GM19239 (cell line): ENCODE data around the gene MARK3.

Experiments
- DNase-seq: peaks from one replicate; pipeline ENCODE4 v3.0.0; 2011; ENCODE audit warnings: low spot score; ENCODE audit not compliant: insufficient read length
- FAIRE-seq: peaks from 2 replicates; lab custom pipeline; 2011; peaks lifted over from hg19 to GRCh38; lab: Jason Lieb, UNC

MARK3 gene

DNA sequence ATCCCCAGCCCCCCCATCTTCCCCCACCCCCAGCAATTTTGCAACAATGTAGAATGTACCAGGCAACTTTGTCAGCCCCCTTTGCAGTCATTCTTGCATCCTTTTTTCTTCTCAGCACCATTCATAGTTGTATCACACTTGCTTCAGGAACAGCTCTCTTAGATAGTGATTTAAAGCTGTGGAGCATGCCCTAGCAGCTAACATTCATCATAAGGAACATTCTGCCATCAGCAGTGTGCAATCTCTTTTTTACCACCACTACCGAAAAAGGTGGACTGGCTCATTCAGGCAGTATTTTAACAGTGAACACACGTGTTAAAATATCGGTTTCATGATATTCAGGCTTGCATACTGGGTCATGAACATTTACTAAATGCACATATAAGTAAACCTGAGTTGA lies 45.1 kb downstream of the MARK3 start:
- FAIRE-seq (no peak), DNase-seq (no peak)

DNA sequence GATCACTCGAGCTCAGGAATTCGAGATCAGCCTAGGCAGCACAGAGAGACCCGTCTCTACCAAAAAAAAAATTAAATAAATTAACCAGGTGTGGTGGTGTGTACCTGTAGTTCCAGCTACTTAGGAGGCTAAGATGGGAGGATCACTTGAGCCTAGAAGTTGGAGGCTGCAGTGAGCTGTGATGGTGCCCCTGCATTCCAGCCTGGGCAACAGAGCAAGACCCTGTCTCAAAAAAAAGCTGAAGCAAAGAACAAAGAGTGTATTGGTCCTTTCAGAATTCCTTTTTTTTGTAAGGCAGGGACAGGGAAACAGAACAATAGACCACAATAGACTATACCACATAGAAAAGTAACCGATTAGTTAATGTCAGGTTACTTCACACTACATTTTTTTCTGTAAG lies 47.4 kb downstream of the MARK3 start:
- no peak for DNase-seq
- no peak for FAIRE-seq

DNA sequence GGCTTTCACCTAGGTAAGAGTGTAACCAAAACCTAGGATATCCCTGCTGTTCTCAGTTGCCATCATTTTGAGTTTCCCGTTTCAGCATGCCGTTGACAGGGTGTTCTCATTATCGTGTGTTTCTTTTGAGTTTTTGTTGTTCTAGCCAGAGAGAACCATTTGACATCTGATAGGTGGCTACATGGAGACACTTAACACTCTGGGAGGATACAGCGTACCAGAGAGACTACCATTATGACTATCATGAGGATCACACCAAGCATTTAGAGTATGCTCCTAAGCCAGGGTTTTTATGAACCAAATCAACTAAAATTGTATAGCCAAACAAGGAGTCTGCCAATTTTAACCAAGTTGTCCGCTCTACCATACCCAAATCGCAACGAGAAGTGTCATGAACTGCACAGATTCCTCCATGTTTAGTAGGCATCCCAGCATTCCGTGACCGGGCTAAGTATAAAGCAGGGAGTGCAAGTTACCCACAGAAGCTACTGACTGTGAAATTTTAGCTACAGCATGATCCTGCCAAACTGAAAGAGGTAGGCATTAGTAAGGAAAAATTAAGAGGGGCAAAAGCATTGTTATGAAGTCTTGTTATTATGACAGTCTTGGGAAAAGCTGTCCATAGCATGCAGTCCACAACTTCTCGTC lies 48.8 kb downstream of the MARK3 start:
- no peak for DNase-seq
- FAIRE-seq: no peak

DNA sequence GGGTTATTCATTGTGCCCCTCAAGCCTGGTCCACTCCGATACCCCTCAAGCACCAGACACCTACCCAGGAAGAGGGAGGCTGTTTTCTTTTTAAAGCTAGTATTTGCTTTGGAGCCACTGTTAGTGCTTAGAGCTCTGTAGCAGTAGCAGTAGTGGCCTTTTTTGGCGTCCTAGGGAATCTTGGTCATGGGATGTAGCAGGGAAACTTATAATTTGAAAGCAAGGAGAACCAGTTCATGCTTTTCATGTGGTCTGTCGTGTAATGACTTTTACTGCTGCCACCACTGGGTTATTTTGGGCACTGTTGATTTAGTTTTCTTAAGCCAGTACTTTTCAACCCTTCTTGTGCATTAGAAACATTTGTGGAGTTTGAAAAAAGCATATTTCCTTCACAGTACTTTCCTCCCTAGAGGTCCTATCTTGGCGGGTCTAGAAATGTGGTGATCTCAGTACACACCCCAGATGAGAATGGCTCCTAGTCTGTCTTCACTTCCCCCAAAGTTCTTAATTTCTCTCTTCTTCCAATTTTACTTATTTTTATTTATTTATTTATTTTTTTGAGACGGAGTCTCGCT lies 49.7 kb downstream of the MARK3 start:
- no peak for DNase-seq
- no peak for FAIRE-seq

DNA sequence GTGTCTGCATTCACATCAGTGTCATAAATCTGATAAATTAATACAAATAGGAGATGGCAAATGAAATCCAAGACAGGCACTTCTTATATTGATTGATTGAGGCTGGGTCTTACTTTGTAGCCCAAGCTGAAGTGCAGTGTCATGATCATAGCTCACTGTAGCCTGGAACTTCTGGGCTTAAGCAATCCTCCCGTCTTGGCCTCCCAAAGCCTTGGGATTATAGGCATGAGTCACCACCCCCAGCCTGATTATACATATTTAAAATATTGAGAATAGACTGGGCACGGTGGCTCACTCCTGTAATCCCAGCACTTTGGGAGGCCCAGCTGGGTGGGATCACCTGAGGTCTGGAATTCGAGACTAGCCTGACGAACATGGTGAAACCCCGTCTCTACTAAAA lies 51.3 kb downstream of the MARK3 start:
- DNase-seq (no peak), FAIRE-seq (no peak)

DNA sequence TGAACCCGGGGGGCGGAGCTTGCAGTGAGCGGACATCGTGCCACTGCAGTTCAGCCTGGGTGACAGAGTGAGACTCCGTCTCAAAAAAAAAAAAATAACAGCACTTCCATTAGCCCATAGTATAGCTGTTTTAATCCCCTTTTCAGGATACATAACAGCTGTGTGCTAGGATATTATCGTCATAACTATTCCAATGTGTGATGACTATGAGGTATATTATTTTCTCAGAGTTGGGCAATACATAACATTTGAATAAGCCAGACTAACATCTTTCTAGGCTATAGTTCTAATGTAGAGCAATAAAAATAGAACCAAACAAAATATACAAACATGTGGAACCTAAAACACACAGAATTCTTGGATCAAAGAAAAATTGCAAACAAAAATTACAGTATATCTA lies 57.1 kb downstream of the MARK3 start:
- DNase-seq: no peak
- FAIRE-seq: no peak

DNA sequence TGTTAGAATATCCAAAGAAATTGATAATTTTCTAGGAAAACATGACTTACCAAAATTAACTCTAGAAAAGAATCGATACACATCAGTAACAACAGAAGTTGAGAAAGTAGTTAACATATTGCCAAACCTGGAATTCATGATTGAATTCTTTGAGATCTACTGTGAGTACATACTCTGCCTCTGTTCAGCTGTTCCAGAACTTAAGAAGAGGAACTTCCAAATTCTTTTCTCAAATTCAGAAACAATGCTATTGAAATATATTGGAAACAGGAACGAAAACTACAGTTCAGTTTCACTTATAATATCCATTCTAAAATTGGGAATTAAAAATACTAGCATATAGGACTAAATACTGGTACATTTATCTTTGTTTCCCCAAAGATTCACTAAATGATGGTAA lies 57.9 kb downstream of the MARK3 start:
- FAIRE-seq: no peak
- no peak for DNase-seq

DNA sequence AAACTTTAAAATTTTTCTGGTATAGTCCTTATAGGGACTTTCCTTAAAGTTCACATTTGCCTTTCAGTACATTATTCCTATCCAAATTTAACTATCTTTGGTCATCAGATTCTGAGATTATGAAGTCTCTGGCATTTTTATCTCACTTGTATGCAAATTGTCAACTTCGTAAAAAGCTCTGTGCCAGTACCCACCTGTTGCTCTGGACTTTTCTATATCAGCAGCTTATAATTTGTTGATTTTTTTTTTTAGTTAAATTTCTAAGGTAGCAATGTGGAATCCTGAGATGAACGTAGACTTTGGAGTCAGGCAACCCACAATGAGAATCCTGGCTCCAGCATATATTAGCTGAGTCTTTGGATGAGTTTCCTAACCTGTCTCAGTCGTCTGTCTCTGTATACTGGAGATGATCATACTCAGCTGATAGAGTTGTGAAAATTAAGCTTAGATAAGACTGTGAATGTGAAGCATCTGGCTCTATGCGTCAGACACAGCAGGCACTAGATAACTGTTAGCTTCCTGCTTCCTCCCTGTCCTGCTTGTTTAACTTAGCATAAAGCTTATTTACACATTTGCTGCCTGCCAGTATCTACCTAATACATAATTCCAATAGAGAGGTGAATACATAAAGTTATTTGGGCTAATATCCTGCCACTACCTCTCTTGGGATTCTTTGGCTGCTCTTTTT lies 59.8 kb downstream of the MARK3 start:
- FAIRE-seq: no peak

DNA sequence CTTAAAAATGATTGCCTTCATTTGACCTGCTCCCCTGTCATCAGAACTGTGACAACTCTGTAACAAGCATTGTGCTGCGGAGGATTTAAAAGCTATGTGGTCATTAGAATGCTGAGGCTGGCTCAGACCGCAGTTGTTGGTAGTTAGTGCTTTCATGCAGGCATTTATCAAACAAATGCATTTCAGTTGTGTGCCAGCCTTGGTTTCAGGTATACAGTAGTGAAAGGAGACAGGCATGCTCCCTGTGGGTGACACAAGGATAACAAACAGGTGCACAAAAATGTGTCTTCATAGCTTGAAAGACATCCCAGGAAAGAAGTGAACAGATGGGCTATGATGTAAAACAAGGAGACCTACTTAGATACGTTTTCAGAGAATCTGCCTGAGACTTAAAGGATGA lies 60.6 kb downstream of the MARK3 start:
- FAIRE-seq (no peak), DNase-seq (no peak)

More for the DNA sequence above, 59.8 kb downstream of the MARK3 start:
- DNase-seq: no peak

DNA sequence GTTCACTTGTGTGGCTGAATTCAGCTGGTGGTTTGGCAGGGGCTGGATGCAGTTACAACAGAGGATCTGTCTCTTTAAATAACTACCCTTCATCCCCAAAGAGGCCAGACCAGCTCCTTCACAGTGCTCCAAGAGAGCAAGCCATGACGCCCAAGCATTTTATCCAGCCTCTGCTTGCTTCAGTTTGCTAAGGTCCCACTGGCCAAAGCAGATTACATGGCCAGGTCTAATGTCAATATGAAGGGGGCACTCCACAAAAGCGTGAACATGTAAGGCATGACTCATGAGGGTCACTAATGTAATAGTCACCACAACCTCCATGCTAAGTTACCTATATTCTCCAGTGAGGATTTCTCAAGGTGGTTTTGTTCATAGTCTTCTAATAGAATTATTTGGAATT lies 62.9 kb downstream of the MARK3 start:
- no peak for DNase-seq
- FAIRE-seq: no peak

DNA sequence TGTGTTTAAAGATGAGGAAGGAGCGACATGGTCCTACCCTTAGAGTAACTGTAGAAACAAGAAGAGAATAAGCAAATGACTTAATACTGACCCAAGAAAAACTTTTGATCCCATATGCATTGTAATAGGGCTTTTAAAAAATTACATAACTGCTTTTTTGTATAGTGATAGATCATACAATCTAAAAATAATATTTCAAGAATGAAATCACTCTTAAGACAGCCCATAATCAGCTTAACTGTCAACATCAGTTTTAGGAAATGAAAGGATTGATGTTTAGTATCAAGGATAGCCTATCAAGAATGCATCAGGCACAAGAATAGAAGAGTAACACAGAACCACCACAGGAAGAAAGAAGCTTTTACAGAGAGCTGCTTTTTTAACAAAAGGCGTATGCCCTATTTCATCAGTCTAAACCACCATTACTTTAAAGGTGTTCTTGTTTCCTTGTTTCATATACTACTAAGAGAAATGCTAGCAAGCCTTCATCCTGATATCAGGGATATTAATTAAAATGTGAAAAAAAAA lies 64.5 kb downstream of the MARK3 start:
- DNase-seq (no peak), FAIRE-seq (no peak)

DNA sequence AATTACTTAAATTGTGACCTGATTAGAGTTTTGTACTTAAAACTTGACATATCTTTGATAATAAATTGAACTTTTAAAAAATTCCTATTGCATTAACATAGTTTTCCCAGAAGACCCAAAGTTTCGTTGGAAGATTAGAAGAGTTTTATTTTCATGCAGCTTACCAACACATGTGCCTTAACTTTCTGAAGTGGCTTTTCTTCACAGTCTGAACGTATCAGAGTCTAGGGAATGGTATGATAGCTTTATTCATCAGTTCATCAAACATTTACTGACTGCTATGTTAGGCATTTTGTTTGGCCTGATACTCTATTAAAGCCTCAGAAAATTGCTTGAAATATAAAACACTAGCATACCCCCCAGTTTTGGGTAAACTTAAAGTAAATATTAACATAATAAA lies 65.2 kb downstream of the MARK3 start:
- no peak for FAIRE-seq
- DNase-seq: no peak

DNA sequence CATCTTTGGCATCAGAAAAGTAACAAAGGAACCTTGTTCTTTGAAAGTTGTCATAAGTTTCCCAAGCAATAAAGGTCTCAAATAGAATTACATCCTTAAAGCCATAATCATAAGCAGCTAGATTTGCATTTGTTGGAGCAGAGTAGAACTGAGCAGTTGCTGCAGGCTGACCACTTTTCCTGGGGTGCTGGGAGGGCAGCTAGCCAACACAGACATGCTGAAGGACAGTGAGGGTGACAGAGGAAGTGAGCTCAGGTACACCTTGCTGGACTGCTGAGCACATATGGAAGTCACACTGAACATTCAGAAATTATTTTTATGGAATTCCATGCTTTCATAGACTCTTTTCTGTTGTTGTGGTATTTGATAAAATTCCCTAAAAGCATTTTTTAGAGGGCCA lies 66.2 kb downstream of the MARK3 start:
- FAIRE-seq: no peak

DNA sequence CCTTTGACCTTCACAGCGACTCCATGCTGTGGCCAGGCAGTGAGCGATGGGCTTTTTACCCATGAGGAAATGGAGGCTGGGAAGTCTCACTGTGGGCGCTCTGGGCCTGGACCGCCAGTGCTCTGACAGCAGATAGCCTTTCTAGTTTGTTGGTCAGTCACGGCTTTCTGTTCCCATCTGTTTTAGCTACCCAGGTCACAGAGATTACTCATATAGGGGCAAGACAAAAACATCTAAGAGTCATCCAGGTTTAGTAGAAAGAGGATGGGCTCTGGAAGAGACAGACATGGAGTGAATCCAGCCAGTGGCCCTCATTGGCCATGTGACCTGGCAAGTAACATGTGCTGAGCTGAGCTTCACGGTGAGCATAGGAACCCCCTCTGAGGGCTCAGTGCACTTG lies 68.6 kb downstream of the MARK3 start:
- DNase-seq: no peak
- FAIRE-seq: no peak

More for the DNA sequence above, 66.2 kb downstream of the MARK3 start:
- no peak for DNase-seq

DNA sequence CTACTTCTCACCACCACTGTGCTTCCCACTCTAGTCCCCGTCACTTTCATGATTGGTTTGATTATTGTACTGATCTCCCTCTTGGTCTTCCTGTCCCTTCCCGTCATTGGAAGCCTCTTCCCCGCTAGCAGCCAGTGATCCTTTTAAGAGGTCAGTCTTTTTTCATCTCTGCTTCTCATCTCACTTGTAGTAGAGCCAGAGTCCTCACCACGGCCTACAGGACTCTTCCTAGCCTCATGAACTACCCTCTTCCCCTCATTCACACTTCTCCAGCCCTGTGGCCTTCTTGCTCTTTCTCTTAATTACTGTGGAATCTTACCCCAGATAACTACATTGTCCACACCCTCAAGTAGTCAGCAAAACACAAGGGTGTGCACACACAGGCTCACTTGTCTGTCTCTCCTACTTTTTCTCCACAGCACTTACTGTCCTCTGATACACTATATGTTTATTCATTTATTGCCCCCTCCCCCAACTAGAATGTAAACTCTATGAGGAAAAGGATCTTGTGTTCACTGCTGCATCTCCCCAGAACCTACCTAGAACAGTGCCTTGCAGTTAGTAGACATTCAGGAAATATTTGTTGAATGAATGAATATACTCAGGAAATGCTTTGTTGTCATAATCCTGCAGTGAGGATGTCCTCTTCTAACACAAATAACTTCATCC lies 71.1 kb downstream of the MARK3 start:
- FAIRE-seq (peak; percentile 68), DNase-seq (no peak)

DNA sequence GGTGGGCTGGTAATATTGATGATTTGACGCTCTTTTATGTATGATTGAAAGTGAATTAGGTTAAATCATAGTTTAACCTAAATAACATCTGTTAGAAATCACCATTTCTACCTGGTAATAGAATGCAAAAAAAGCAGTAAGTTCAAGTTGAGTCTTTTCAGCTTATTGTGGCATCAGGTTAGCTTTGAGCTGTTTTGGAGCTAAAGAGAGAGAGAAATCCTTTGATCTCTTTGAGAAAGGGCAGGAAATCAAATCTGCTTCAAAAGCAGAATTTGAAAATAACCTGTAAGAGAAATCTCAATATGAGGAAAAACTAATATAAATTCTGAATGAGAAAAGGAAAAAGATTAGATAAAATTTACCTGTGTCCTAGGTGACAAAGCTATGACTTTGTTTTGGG lies 75.2 kb downstream of the MARK3 start:
- no peak for FAIRE-seq

DNA sequence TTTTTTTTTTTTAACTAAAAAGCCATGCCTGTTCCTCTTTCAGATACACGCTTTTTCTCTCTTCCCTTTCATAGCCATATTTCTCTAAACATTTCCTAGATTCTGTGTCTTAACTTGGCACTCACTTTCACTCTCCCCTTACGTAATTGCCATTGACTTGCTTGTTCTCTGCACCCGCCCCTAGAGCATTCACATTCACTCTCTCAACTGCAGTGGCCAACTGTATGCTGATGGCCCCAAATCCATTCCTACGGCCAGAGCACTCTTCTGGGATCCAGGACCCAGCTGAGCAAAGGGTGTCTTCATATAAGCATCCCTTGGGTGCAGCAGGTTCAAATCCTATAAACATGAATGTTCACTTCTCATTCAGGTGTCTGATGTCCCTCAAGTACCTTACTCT lies 77.9 kb downstream of the MARK3 start:
- FAIRE-seq: no peak

More for the DNA sequence above, 75.2 kb downstream of the MARK3 start:
- DNase-seq: no peak

DNA sequence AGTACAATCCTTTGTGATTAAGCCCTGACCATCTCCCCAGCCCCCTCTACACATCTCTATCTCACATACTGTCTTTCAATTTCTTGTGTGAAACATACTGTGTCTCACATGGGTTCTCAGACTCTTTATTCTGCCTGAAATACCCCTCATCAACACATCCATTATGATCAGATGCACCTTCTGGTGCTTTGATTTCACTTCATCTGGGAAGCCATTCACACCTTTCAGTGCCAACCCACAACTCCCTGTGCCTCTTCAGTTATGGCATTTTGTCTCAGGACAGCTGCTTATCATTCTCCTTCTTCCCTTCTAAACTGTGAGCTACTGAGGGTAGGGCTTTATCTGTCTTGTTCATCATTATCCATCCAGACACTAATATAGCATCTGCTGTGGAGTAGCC lies 78.6 kb downstream of the MARK3 start:
- FAIRE-seq (no peak), DNase-seq (no peak)

More for the DNA sequence above, 77.9 kb downstream of the MARK3 start:
- no peak for DNase-seq

DNA sequence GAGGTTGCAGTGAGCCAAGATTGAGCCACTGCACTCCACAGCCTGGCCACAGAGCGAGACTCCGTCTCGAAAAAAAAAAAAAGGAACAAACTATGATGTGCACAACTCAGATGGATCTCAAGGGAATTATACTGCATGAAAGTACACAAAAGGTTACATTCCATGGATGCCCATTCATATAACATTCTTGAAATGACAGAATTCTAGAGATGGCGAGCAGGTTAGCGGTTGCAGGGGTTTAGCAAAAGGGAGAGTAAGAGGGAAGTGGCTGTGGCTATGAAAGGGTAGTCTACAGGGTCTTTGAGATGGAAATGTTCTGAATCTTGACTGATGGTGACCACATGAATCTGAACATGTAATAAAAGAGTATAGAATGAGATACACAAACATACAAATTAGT lies 87.7 kb downstream of the MARK3 start:
- DNase-seq (no peak), FAIRE-seq (no peak)

DNA sequence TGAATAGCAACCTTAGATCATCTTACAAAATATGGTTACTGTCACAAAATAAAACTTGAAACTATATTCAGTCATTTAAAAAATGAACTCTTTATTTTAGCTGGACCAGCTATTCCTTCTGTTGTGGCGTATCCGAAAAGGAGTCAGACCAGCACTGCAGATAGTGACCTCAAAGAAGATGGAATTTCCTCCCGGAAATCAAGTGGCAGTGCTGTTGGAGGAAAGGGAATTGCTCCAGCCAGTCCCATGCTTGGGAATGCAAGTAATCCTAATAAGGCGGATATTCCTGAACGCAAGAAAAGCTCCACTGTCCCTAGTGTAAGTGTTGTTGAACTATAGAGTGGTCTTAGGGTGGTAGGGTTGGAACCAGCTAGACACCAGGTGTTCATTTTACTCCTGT lies 89.7 kb downstream of the MARK3 start:
- FAIRE-seq (no peak), DNase-seq (no peak)

DNA sequence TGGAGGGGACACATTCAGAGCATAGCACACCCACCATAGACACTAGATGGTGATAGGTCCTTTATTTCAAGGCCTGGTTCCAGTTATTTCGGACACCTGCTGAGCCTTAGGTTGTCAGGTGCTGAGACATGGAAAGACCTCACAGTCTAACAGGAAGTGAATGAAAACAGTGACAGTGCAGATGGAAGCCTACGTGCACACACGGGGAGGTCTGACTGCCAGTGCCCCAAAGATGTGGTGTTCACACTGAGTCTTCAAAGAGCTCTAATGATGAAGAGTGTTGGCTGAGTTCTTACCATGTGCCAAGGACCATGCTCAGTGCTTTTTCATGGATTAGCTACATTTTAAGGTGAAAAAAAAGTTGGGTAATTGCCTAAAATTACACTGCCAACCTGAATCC lies 90.8 kb downstream of the MARK3 start:
- FAIRE-seq (no peak), DNase-seq (no peak)
